NCI-H82 treated with DMSO at 0.1 percent for 48 hours (cell line): Measurements from ENCODE around the gene GMPS.

ENCODE experiments used
- DNase-seq: peaks from one replicate; lab custom pipeline; 2025; ENCODE audit not compliant: unreplicated experiment; lab: John Stamatoyannopoulos, UW

Gene GMPS

DNA sequence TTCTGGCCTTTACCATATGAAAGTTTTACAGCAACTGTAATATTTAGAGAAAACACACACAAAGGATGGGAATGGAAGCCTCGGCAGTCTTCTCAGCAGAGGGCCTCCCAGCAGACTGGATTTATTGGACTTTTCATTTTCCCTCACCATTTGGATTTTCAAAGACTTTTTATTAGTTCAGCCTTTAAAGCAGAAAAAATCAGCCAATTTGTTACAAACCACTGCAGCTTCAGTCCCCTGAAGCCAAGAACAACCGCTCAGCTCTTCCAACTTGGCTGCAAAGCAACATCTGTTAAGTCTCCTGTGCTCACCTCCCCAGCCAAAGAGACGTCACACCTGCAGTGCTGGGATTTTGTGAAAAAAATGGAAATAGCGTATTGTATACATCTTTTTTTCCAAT lies 120.8 kb downstream of the GMPS start:
- DNase-seq: no peak

- DNase-seq: no peak
These were observed 121.4 kb downstream of the GMPS start for GRCh38 chr3:155991847-155992246.
